GM18517 (cell line): ENCODE results near the gene OSGIN1.

Experiments used
- ATAC-seq: cut with Tn5 transposase; IDR thresholded peaks from one replicate; pipeline ENCODE4 v1.9.1; 2021; ENCODE audit warnings: mild to moderate bottlenecking, moderate library complexity; ENCODE audit not compliant: unreplicated experiment

The OSGIN1 gene, protein sequence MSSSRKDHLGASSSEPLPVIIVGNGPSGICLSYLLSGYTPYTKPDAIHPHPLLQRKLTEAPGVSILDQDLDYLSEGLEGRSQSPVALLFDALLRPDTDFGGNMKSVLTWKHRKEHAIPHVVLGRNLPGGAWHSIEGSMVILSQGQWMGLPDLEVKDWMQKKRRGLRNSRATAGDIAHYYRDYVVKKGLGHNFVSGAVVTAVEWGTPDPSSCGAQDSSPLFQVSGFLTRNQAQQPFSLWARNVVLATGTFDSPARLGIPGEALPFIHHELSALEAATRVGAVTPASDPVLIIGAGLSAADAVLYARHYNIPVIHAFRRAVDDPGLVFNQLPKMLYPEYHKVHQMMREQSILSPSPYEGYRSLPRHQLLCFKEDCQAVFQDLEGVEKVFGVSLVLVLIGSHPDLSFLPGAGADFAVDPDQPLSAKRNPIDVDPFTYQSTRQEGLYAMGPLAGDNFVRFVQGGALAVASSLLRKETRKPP

DNA sequence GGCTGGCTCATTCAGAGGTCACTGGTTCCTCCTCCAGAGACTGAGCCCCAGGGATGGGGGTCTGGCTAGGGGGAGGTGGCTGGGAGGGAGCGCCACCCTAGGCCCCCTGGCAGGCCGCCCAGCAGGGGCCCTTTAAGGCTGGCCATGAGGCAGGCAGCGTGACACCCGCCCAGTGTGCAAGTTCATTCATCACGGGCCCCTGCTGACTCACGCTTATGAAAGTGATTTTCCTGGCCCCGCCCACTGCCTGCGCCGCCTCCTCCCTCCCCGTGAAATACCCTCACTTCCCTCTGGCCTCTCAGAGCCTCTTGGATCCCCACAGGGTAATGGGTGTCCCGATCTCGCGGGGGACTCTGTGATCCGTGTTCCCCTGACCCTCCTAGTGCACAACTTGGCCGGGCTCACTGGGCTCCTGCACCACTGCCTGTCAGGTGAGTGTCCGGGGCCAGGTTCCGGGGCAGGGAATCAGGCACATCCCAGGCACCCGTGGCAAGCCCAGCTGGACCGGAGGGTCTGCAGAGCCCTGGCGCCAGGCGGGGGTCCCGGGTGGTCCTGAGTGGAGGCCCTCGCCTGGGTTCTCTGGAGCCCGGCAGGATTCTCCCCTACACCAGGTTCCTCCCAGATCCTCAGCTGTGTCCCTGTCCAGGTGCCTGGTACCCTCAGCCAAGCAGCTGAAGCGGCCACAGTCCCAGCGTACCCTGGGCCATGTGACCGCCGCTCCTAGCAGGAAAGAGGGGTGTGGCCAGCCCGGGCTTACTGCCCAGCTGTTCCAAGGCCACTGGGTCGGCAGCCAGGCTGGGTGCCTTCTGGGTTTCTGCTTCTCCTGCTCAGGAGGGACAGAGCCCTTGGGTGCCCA lies at the start of gene OSGIN1:
OSGIN1 (plus strand) TSS at position 301 of the 856 bp plus-strand sequence. CDS start 4,432 bp downstream, outside the sequence.
- ATAC-seq, result peak; percentile 86

DNA sequence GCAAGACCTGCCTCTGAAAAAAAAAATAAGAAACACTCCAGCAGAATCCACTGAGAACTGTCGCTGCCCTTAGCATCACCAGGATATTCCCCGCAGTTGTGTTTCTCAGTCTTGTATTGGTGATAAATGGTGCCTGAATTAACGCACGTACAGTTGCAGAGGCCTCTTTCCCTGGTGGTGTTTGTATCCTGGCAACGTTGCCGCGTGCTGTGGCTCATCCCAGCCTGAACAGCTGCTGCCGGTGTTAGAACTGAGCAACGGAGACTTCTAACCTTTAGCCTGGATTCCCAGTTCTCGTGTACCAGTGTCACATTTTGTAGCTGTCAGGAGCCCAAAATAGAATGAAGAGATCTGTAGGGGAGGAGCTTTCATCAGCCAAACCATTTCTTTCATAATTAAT lies 49.3 kb upstream of the OSGIN1 start:
- ATAC-seq, result no peak

DNA sequence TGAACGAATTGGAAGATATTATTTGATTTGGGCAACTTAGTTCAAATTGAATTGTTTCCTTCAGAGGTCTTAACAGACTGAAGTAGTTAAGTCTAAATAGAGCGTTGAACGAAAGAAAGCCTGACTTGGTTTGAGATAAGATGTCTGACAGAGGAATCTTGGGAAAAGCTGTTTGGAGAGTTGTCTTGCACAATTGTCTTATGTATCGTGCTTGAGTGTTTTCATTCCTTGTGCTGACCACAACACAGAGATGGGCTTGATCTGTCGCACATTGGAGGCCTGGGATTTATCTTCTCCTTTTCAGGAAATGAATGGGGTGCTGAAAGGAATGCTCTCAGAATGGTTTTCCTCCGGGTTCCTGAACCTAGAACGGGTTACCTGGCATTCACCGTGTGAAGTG lies 46.4 kb upstream of the OSGIN1 start:
- ATAC-seq, result no peak

DNA sequence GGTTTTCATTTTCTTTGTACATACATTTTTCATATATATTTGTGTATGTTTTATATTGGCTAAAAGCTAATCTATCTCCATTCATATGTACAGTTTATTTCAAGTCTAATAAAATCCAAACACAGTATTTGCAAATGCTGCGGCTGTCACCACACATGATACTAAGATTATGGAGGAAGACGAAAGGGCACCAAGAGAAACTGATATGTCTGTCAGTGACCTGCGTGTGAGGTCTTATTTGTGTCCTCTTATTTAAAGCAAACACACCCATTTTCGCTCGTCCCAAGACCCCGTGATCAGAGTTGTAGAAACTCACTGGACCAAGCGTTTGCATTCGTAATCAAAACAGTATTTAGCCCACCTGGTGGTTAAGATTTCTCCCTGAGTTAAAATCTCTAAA lies 45.9 kb upstream of the OSGIN1 start:
- ATAC-seq, result no peak

DNA sequence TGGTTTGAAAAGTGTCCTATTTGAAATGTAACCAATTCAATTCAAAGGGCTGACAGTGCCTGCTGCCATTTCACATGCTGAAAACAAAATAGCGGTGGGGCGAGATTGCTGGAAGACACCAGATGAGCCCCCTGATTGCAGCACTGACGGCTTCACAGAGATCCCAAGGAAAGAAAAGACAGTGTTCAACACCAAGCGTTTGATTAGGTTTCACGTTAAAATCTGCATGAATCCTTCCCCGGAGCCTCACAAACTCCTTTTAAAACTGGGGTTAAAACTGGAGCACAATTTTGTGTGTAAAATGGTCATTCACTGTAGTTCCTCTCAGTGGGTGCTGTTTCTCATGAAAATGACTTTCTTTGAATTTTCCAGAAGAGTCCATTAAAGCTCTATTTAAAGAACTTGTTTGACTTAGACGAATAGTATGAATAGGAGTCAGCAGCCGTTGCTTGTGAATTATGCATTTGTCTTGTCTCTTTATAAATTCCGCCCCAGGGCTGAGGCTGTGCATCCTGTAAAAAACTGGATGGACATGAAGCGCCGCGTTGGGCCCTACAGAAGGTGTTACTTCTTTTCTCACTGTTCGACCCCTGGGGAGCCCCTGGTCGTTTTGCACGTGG lies 45.3 kb upstream of the OSGIN1 start:
- no peak for ATAC-seq

DNA sequence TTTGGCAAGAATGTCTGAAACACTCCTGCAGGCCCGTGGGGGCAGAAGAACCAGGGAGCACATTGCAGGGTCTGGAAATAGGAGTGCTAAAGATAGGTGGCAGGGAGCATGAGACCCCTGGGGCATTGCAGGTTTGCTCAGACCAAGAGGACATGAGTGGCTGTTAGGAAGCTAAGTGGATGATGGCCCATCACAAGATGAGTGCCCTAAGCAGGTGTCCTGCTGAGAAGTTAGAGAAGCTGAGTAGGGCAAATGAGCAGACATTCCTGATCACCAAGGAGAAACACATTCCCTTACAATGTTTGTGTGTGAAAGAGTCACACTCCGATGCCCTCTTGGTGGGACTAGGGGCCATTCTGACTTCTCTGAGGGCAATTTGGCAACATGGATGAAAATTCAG lies 44.2 kb upstream of the OSGIN1 start:
- no peak for ATAC-seq

DNA sequence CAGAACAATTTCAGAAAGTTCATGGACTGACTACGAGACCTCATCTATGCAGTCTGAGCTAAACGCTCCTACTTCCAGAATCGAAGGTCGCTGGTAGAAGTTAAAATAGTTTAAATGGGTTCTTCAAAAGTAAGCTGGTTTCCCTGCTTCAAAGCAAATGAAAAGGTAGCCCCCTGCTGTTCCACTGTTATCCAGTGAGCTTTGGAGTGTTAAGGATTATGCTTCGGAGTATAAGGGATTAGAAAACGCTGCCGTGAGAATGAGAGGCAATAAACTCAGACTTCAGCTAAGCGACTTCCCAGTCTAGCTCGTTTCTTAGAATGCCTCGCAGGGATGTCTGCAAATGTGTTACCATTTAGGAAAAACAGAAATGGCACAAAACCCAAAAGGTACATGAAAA lies 41.8 kb upstream of the OSGIN1 start:
- ATAC-seq, result no peak

DNA sequence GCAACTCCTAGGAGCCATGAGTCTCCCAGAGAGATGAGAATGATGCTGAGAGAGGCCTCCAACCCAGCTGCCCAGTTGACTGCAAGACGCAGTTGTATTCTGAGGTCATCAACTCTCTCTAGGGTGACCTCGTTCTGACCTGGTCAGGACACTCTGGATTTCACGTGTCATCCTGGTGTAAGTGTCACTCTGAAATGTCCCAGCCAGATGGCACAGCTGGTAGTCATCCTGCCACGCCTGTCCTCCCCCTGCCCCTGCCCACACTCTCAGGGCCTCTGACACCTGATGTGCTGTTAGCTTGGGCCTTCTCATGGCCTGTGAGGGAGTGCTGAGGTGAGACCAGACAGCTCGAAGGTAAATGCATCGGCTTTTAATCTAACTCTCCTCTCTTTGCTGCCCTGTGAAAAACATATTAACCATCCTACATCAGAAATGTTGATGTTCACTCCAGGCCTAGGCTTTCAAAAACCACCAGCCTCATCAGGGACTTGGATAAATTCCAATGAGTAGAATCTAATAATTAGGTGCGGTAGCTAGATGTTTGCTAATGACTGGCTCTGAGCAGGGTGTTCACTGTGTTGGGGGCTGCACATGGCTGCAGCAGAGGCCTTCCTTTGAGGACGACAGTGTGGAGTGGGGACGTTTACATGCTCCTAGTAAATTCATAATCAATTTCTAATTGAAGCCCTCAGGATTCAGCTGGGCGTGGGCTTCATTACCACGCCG lies 40.4 kb upstream of the OSGIN1 start:
- ATAC-seq, result no peak

DNA sequence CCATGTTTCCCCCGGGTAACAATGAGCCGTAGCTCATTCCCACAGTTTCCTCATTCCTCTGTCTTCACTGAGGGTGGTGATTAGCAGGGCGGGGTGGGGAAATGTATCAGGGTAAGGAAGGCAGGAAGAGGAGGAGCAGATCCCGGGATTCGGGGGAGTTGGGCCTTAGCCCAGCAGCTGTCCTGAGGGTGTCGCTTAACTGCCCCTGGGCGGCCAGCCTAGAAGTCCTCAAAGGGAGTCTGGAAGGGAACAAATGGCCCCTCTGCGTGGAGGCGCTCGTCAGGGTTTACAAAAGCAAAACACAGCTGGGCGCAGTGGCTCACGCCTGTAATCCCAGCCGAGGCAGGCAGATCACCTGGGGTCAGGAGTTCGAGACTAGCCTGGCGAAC lies 39.8 kb upstream of the OSGIN1 start:
- no peak for ATAC-seq

DNA sequence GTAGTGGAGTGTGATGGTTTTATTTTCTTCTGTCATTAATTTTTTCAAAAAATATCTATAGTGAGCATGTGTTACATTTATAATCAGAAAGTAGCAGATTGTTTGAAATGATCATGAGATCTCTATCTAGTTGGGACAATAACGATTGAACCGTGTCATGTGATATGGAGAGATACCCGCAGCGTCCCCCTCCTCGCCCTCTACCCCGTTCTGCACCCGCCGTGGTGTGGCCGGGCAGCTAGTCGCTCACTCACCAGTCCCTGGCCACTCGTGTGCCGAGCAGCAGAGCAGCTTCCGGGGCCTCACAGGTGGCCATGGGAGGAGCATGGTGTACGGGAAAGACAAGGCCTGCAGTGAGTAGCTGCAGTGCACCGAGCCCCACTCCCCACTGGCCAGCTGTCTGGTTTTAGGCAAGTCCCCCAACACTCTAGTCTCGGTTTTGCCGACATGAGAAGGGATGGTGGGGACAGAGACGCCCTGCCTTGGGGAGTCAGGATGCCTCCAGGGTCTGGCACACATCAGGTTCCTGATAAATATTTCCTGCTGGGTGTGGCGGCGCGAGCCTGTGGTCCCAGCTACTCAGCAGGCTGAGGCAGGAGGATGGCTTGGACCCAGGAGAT lies 38.8 kb upstream of the OSGIN1 start:
- no peak for ATAC-seq

DNA sequence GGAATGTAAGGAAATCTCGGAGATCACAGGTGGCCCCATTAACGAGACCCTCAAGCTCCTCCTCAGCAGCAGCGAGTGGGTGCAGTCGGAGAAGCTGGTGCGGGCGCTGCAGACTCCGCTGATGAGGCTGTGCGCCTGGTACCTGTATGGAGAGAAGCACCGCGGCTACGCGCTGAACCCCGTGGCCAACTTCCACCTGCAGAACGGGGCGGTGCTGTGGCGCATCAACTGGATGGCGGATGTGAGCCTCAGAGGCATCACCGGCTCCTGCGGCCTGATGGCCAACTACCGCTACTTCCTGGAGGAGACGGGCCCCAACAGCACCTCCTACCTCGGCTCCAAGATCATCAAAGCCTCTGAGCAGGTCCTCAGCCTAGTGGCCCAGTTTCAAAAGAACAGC lies 38.0 kb upstream of the OSGIN1 start:
- no peak for ATAC-seq

DNA sequence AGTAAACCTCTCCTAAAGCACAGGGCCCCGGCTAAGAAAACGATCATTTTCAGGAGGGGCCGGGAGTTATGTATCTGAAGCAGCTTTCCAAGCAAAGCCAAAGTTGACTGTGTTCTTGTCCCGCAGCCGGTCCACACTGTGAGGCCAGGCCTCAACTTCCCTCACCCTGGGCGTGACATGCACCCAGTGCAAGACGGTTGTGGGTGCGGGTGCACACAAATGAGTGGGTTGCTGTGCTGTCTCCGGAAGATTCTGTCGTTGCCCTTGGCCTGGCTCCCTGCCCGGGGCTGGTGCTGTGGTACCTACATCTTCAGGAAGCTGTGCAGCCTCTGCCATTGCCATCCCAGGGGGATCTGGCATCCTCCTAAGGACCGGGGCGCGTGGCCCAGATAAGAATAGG lies 37.5 kb upstream of the OSGIN1 start:
- ATAC-seq, result no peak

DNA sequence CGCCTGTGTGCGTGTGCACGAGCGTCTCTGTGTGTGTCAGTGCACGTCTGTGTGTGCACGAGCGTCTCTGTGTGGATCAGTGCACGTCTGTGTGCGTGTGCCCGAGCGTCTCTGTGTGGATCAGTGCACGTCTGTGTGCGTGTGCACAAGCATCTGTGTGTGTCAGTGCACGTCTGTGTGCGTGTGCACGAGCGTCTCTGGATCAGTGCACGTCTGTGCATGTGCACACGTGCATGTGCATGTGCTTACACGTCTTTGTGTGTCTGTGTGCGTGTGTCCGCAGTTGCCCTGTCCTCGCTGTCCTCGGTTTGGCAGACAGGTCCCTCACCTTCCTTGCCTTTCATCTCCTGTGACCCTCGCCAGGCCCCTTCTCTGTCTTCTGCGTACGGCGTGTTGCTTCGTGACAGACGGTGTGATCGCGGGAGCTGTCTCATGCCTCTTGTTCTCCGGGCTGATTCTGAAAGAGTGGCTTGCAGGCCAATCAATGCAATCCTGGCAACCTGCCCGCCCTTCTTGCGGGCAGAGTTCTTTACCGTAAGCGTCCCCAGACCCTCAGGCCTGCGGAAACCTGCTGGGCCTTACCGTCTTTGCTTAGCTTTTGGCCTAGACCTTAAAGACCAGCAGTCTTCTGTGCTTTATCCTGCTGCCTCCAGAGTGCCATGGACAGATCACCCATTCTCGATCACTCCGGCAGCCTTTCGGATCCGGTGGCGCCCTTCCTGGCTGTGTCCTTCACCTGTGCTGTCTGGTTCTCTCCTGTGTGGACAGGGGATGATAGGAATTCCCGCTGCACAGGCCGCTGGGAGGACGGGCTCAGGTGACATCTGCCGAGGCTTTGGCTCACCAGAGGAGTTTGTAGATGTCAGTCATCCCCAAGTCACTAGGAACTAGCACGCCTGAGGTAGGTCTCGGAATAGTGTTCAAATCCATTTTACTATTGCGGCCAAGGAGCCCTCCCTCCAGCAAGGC lies 35.6 kb upstream of the OSGIN1 start:
- no peak for ATAC-seq

DNA sequence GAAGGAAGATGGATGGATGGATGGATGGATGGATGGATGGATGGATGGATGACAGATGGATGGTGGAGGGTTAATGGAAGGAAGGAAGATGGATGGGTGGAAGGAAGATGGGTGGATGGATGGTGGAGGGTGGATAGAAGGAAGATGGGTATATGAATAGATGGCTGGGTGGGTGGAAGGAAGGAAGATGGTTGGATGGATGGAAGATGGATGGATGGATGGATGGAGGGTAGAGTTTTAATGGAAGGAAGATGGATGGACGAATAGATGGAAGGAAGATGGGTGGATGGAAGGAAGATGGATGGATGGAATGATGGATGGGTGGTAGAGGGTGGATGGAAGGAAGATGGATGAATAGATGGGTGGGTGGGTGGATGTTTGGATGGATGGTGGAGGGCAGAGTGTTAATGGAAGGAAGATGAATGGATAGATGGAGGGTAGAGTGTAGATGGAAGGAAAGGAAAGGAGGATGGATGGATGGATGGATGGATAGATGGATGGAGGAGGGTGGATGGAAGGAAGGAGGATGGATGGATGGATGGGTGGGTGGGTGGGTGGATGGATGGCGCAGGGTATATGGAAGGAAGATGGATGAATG lies 32.0 kb upstream of the OSGIN1 start:
- ATAC-seq, result no peak

DNA sequence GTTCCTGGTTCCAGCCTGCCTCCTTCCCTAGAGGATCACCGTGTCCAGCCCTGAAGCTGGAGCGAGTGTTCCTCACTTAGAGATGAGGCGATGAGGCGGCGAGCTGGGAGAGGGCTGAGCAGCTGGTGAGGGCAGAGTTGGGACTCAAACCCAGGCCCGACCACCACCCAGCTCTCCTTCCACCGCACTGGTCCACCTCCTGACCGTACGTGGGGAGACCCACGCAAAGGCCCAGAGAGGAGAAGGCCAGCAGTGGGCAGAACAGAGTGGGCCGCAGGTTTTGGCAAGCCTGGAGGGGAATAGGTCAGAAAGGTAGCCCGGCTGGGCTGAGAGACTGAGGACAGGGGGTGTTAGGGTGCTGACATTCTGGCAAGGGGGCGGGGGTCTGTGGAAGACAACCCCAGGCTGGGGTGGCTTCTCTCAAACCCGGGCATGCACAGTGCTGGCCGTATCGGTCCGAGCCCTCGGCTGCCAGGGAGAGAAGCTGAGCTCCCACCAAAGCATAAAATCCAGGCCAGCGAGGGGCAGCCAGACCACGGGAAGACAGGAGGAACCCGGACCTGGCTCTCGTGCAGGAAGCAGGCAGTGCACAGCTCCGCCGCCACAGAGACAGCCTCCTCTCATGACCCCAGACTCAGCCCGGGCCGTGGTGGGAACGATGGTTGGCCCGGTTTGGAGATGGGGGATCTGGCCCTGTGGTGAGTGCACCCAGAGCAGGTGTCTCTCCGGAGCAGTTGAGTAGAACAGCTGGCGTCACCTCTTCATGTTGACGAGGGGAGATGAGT lies 29.3 kb upstream of the OSGIN1 start:
- ATAC-seq, result no peak

DNA sequence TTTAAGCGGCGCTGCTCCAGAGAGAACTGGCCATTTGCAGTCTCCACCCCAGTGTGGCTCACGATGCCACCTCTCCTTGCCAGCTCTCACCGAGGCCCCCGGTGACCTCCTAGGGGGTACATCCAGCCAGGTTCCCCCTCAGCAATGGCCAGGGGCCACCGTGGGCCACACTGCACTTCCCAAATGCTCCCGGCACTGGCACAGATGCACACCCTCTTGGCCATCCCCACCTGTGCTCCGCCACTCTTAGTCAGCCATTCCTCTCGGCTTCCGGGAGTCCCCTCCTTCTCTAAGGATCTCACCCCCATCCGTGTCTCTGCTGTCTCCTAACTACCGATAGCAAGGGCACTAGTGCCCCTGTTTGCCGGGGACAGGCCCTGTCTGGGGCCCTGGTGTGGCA lies 28.4 kb upstream of the OSGIN1 start:
- no peak for ATAC-seq

DNA sequence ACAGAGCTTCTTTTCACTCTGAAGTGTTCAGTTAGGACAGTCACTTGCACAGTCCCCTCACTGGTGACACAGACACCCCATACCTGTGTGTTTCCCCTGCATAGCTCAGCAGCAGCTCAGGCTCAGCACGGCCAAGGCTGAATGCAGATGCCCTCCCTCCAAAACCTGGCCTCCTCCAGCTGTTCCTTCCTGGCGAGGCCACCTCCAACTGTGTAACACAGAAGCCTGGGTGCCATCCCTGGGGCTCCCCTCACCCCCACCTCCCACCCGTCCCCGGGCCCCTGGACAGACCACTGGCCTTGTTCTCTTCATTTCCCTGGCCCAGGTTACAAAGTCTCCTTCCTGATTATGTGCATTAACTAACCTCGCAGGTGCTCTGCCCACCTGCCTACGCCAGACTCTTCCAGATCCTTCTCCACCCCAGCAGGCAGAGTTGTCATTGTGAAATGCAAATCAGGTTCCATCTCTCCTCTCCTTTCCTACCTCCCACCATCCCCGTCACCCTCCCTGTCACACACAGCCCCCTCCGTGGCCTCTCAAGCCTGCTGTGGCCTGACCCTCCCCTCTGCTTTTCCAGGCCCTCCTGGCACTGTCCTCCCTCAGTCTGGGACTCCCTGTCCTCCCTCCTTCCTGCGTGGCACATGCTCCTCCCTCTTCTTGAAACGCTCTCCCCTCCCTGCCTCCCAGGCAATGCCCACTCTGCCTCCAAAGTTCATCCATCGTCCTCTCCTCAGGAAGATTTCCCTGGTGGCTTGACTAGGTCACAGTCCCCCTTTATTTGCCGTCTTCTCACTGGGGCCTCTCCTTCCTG lies 27.7 kb upstream of the OSGIN1 start:
- ATAC-seq, result no peak
